GM12878 (cell line): ENCODE results near the gene IER2. TPM values are rescaled to one million over a fixed set of nuclear protein-coding genes. Genes with fewer than 3 reads are reported as not detected.

Source experiments
- BACH1 ChIP-seq: fragments of 450-650 bp; IDR thresholded peaks from 2 replicates; pipeline ENCODE4 v1.6.1; 2017; ENCODE audit warnings: mild to moderate bottlenecking, borderline replicate concordance
- BCLAF1 ChIP-seq: fragments of 450-650 bp; IDR thresholded peaks from 2 replicates; pipeline ENCODE4 v1.6.1; 2017; ENCODE audit warnings: antibody characterized with exemption, mild to moderate bottlenecking, moderate library complexity
- E2F8 ChIP-seq: fragments of 450-650 bp; IDR thresholded peaks from 2 replicates; pipeline ENCODE4 v1.6.1; 2018; ENCODE audit warnings: mild to moderate bottlenecking, low read depth, moderate library complexity; ENCODE audit not compliant: partially characterized antibody
- EED ChIP-seq: sonication (generic); IDR thresholded peaks from 2 replicates; pipeline ENCODE4 v1.6.1; 2016; ENCODE audit warnings: antibody characterized with exemption, low read depth
- EGR1 ChIP-seq, 2 experiments: IDR thresholded peaks; 1 replicate in 1 of 2; 2 replicates in 1 of 2; pipeline ENCODE4 v1.6.1; 2011 to 2012; ENCODE audit warnings: low read depth in 2 of 2, low read length in 2 of 2, borderline replicate concordance in 1 of 2, mild to moderate bottlenecking in 1 of 2, moderate library complexity in 1 of 2
- ELK1 ChIP-seq: IDR thresholded peaks from 2 replicates; pipeline ENCODE4 v1.6.1; 2012; ENCODE audit warnings: low read depth, low read length, improper control_type of control experiment
- EP300 ChIP-seq, 2 experiments: fragments of 150-350 bp in 1 of 2; IDR thresholded peaks; 2 replicates each; pipeline ENCODE4 v1.6.1; 2011 to 2012; ENCODE audit warnings: low read depth in 2 of 2, low read length in 2 of 2, borderline replicate concordance in 1 of 2, improper control_type of control experiment in 1 of 2, inconsistent platforms in 1 of 2; ENCODE audit not compliant: control insufficient read depth in 1 of 2
- ETV6 ChIP-seq, 2 experiments: fragments of 450-650 bp in 1 of 2; IDR thresholded peaks in 1 of 2; conservative IDR thresholded peaks in 1 of 2; 2 replicates each; pipeline ENCODE4 v1.6.1; 2014; ENCODE audit warnings: antibody characterized with exemption in 1 of 2, borderline replicate concordance in 1 of 2, low read depth in 1 of 2, mild to moderate bottlenecking in 1 of 2, moderate library complexity in 1 of 2
- IKZF2 ChIP-seq, 2 experiments: fragments of 450-650 bp; IDR thresholded peaks; 2 replicates each; pipeline ENCODE4 v1.6.1; 2017; ENCODE audit warnings: mild to moderate bottlenecking in 2 of 2, moderate library complexity in 2 of 2
- MEF2A ChIP-seq: IDR thresholded peaks from 2 replicates; pipeline ENCODE4 v1.6.1; 2011; ENCODE audit warnings: low read depth, mild to moderate bottlenecking, low read length, moderate library complexity; ENCODE audit not compliant: insufficient read depth
- MTA2 ChIP-seq: fragments of 450-650 bp; IDR thresholded peaks from 2 replicates; pipeline ENCODE4 v1.6.1; 2016; ENCODE audit warnings: low read depth, mild to moderate bottlenecking, moderate library complexity
- MYC ChIP-seq: IDR thresholded peaks from 2 replicates; pipeline ENCODE4 v1.6.1; 2011; ENCODE audit warnings: mild to moderate bottlenecking, low read length, moderate library complexity, inconsistent platforms; ENCODE audit not compliant: insufficient read depth, insufficient replicate concordance, insufficient read length, severe bottlenecking
- NR2C1 ChIP-seq: fragments of 450-650 bp; IDR thresholded peaks from 2 replicates; pipeline ENCODE4 v1.6.1; 2017; ENCODE audit warnings: antibody characterized with exemption, mild to moderate bottlenecking, moderate library complexity
- RELB ChIP-seq: fragments of 450-650 bp; IDR thresholded peaks from 2 replicates; pipeline ENCODE4 v1.6.1; 2017; ENCODE audit warnings: low read depth, mild to moderate bottlenecking, moderate library complexity
- SKIL ChIP-seq: fragments of 450-650 bp; IDR thresholded peaks from 2 replicates; pipeline ENCODE4 v1.6.1; 2017; ENCODE audit warnings: mild to moderate bottlenecking, low read depth, inconsistent platforms; ENCODE audit not compliant: poor library complexity, severe bottlenecking
- SMARCA5 ChIP-seq: fragments of 450-650 bp; IDR thresholded peaks from 2 replicates; pipeline ENCODE4 v1.6.1; 2017; ENCODE audit warnings: mild to moderate bottlenecking
- YBX1 ChIP-seq: fragments of 450-650 bp; IDR thresholded peaks from 2 replicates; pipeline ENCODE4 v1.6.1; 2016; ENCODE audit warnings: antibody characterized with exemption
- polyA plus RNA-seq, 11 experiments: library from polyadenylated mRNA; depleted of rRNA in 4 of 11; unstranded in 6 of 11; stranded (reverse) in 5 of 11; fragments of >200 nt; fragmentation: Nextera tagmentation in 4 of 11; fragmentation: Illumina TruSeq in 1 of 11; extraction: Ambion mirVana in 4 of 11; extraction: Trizol in 1 of 11; gene quantifications; 1 replicate in 1 of 11; 2 replicates in 10 of 11; pipeline versions ENCODE4 v1.2.1 to v1.2.3, GENCODE V29; 2011 to 2016; ENCODE audit warnings: inconsistent platforms in 2 of 11, missing spikeins in 2 of 11, low read depth in 1 of 11
- total RNA-seq, 4 experiments: library from RNA; depleted of rRNA in 3 of 4; stranded (reverse); fragments of >200 nt in 3 of 4; fragmentation: Illumina TruSeq in 1 of 4; extraction: Trizol in 1 of 4; gene quantifications; 2 replicates each; pipeline versions ENCODE4 v1.2.1 to v1.2.3, GENCODE V29; 2013 to 2021

IER2 gene
- total and polyA plus RNA-seq, 10 of the 15 experiments (the other 5 are each of a cell fraction or from before 2014, with no cell fraction given) = 2.8 to 94.5 (median 24.9) TPM

- TF ChIP-seq E2F8 (peak; percentile 47), SKIL (peak; percentile 43), ELK1 (no peak), SMARCA5 (peak; percentile 82), RELB (peak; percentile 96), MYC (peak; percentile 17), EED (peak; percentile 50), YBX1 (no peak), ETV6 (conservative IDR thresholded peaks at IDR 0.05 in 1 of 2, IDR thresholded peaks at IDR 0.05 in 1 of 2; ENCODE audit: borderline replicate concordance in 1 of 2, low read depth in 1 of 2) (peak in 1 of 2 experiments; percentile 50; a peak in 2 of 4 replicates), MTA2 (0 out of 2 replicates have a peak, but pooled peaks have one; percentile 56), NR2C1 (no peak), BCLAF1 (no peak), BACH1 (no peak), MEF2A (0 out of 2 replicates have a peak, but pooled peaks have one; percentile 65), EP300 (IDR thresholded peaks at IDR 0.05; ENCODE audit: borderline replicate concordance in 1 of 2, control insufficient read depth in 1 of 2, low read depth in 2 of 2, low read length in 2 of 2) (peak in 1 of 2 experiments; percentile 47; a peak in 1 of 4 replicates), IKZF2 (IDR thresholded peaks at IDR 0.05) (peak; percentile 54 to 64; a peak in 1 of 4 replicates), EGR1 (IDR thresholded peaks at IDR 0.05; ENCODE audit: borderline replicate concordance in 1 of 2, low read depth in 2 of 2, low read length in 2 of 2) (peak in 1 of 2 experiments; percentile 32; a peak in 1 of 3 replicates)
These were observed 2.3 kb downstream of the IER2 start (continued) for GRCh38 chr19:13152356-13152973.
